ENCODE results near the gene SDR42E2.

The SDR42E2 gene

GRCh38 chr16:22213236-22213635 lies 50.9 kb downstream of the SDR42E2 start:
- H3K9me3 ChIP-seq (ENCODE audit: control insufficient read depth, insufficient read depth, low read depth, low read length) = no peaks in the 10 kb centered on the region
- ChIA-PET POLR2A (no interaction called here), CTCF (interaction anchor here (1.1 kb wide), 1 partner anchor 24 kb away, joined by 3 read pairs; no protein-coding TSS in a partner anchor)
- H3K4me1 ChIP-seq (ENCODE audit: control insufficient read depth, insufficient read depth, low read length) = peaks cover 11% of the 10 kb centered on the region
- TF ChIP-seq KLF1 (tag by site-specific recombination; IDR thresholded peaks at IDR 0.05) (no peak), ZBTB20 (tag by site-specific recombination; IDR thresholded peaks at IDR 0.05) (no peak), TRIM28 (IDR thresholded peaks at IDR 0.05; ENCODE audit: borderline replicate concordance, low read length) (no peak), ZNF184 (tag by site-specific recombination; IDR thresholded peaks at IDR 0.05) (no peak), KLF10 (tag by site-specific recombination; IDR thresholded peaks at IDR 0.05) (no peak), ZNF280D (tag by site-specific recombination; IDR thresholded peaks at IDR 0.05) (no peak), ZNF362 (tag by site-specific recombination; IDR thresholded peaks at IDR 0.05) (no peak), PRDM6 (tag by site-specific recombination; IDR thresholded peaks at IDR 0.05) (no peak), ZNF624 (tag by site-specific recombination; IDR thresholded peaks at IDR 0.05) (no peak), ZNF548 (tag by site-specific recombination; IDR thresholded peaks at IDR 0.05) (no peak), ZNF571 (tag by site-specific recombination; IDR thresholded peaks at IDR 0.05) (no peak), ZNF654 (tag by site-specific recombination; IDR thresholded peaks at IDR 0.05; ENCODE audit: low read depth) (no peak), ZFHX2 (tag by site-specific recombination; conservative IDR thresholded peaks at IDR 0.05) (no peak), ZNF777 (tag by site-specific recombination; IDR thresholded peaks at IDR 0.05; ENCODE audit: borderline replicate concordance) (no peak), PRDM4 (tag by site-specific recombination; IDR thresholded peaks at IDR 0.05) (no peak), ZNF747 (tag by site-specific recombination; IDR thresholded peaks at IDR 0.05) (no peak), ZNF664 (tag by site-specific recombination; IDR thresholded peaks at IDR 0.05) (no peak), GLI4 (tag by site-specific recombination; IDR thresholded peaks at IDR 0.05) (no peak), SP3 (tag by site-specific recombination; IDR thresholded peaks at IDR 0.05) (no peak)
- no peak overlapping the region for H3K27ac ChIP-seq (ENCODE audit: extremely low read depth, low read depth, low read length)
- H3K4me3 ChIP-seq (ENCODE audit: low read depth, low read length) = no peak overlapping the region
- H3K36me3 ChIP-seq (ENCODE audit: control insufficient read depth in 2 of 2, insufficient read depth in 1 of 2, low read length in 2 of 2) = peaks cover 0 to 8% of the 10 kb centered on the region in 2 experiments; a peak in 1 of 3 replicates

Data from HEK293 (cell line).